Gastroesophageal sphincter (tissue), 4 donors: ENCODE results near the gene PGGT1B. TPM values are rescaled to one million over a fixed set of nuclear protein-coding genes. Genes with fewer than 3 reads are reported as not detected.
A peak's percentile ranks its signal among the peaks of the same experiment; 100 is the strongest.

ENCODE experiments used
- ATAC-seq: fragments of 150-250 bp; one replicate; pipeline ENCODE4 v1.9.1; 2016; ENCODE audit warnings: mild to moderate bottlenecking, moderate library complexity
- H3K27ac ChIP-seq, 4 donors: fragments of 200-600 bp; sonication (generic) in 3 of 4; 1 replicate in 3 of 4; 2 replicates in 1 of 4; pipeline ENCODE4 v1.5.1; 2016 to 2019
- H3K27me3 ChIP-seq: fragments of 200-600 bp; sonication (generic); one replicate; pipeline ENCODE4 v1.5.1; 2019
- H3K36me3 ChIP-seq, 2 donors: fragments of 200-600 bp; sonication (generic); one replicate each; pipeline ENCODE4 v1.5.1; 2019; ENCODE audit warnings: control low read depth in 1 of 2
- H3K4me1 ChIP-seq, 3 donors: fragments of 200-600 bp; sonication (generic); 1 replicate in 2 of 3; 2 replicates in 1 of 3; pipeline ENCODE4 v1.5.1; 2016 to 2019; ENCODE audit warnings: control low read depth in 2 of 3
- H3K4me3 ChIP-seq, 2 donors: fragments of 200-600 bp; sonication (generic); one replicate each; pipeline ENCODE4 v1.5.1; 2019; ENCODE audit warnings: mild to moderate bottlenecking in 1 of 2, moderate library complexity in 1 of 2
- H3K9me3 ChIP-seq, 3 donors: fragments of 200-600 bp; sonication (generic); one replicate each; pipeline ENCODE4 v1.5.1; 2017 to 2019; ENCODE audit warnings: control low read depth in 2 of 3
- CTCF ChIP-seq, 4 experiments: fragments of 200-600 bp in 2 of 4; fragments of 450-650 bp in 2 of 4; sonication (generic) in 1 of 4; IDR thresholded peaks; one replicate each; pipeline ENCODE4 v1.5.1; 2017 to 2019; ENCODE audit warnings: antibody characterized with exemption in 4 of 4, mild to moderate bottlenecking in 2 of 4, moderate library complexity in 2 of 4
- EP300 ChIP-seq: sonication (generic); formaldehyde crosslinking; IDR thresholded peaks from one replicate; pipeline ENCODE4 v1.6.1; 2017; ENCODE audit warnings: antibody characterized with exemption, mild to moderate bottlenecking
- POLR2A ChIP-seq, 2 donors: fragments of 450-650 bp; IDR thresholded peaks; one replicate each; pipeline ENCODE4 v1.6.1; 2017; ENCODE audit warnings: antibody characterized with exemption in 2 of 2, mild to moderate bottlenecking in 2 of 2, moderate library complexity in 1 of 2
- POLR2AphosphoS5 ChIP-seq: sonication (generic); formaldehyde crosslinking; IDR thresholded peaks from one replicate; pipeline ENCODE4 v1.6.1; 2017; ENCODE audit warnings: antibody characterized with exemption
- WGBS, 2 donors: methylation state at CpG; one replicate each; pipeline ENCODE4 v1.1.5; 2018; ENCODE audit warnings: low coverage in 1 of 2; 5-methylcytosine and 5-hydroxymethylcytosine counted together
- total RNA-seq, 4 donors: library from RNA; depleted of rRNA; stranded (reverse); fragments of >200 nt; gene quantifications; one replicate each; pipeline ENCODE4 v1.1.0, GENCODE V29; 2016

The PGGT1B gene
- total RNA-seq, 4 donors from 2014 or later = 9.9 to 14.9 (median 11.6) TPM

DNA sequence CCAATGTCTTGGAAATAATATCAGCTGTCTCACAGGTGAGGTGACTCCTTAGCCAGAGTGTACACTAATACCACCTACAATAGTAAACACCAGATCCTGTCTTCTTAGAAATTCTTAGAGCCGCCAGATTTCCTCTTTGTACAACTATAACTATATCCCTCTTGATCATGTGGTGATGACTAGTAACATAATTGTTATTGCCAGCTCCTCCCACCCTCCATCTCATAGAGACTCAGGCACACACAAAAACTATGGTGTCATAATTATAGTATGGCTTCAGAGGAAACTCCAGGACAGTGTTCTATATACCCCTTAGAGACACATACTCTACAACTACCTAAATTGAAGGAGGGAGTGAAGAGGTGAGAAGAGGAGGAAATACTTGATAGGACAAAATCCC is 33.1 kb downstream of the PGGT1B start:
- no peaks in the 10 kb centered on the region for H3K27me3 ChIP-seq
- 100% methylated on average over 1 of the region's 1 CpG for WGBS, 2 donors
- TF ChIP-seq EP300 (no peak), POLR2A (IDR thresholded peaks at IDR 0.05) (no peak), POLR2AphosphoS5 (no peak), CTCF (IDR thresholded peaks at IDR 0.05) (no peak)
- no peak overlapping the region for H3K4me3 ChIP-seq
- peaks cover 0 to 12% (median 0%) of the 10 kb centered on the region in 3 donors for H3K4me1 ChIP-seq
- no peak overlapping the region for H3K27ac ChIP-seq
- no peaks in the 10 kb centered on the region for H3K9me3 ChIP-seq
- H3K36me3 ChIP-seq = peaks cover 0 to 63% of the 10 kb centered on the region in 2 donors
- no peak for ATAC-seq

DNA sequence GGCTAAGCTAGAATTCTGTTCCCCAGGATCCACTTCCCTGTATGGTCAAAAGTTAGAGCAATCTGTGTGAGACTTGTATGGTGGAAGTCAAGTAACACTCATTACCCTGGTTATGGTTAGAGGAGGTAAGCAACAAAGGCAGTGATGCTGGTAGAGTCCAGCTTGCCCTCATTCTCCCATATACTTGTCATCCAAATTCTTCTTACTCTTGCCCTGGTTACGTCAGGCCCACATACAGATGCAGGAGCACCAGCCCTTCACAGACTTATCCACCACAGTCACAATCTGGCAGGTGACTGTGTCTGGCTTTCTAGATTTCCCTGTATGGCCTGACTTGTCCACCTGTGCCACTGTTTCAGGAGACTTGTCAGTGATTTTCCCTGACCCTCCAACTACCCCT is 35.4 kb downstream of the PGGT1B start:
- peaks cover 0 to 72% of the 10 kb centered on the region in 2 donors for H3K36me3 ChIP-seq
- H3K27ac ChIP-seq = no peak overlapping the region
- H3K27me3 ChIP-seq = no peaks in the 10 kb centered on the region
- WGBS, 2 donors = 89% methylated on average over 1 of the region's 1 CpG; no CpG with 5 or more reads in 1 of the 2 donors
- no peak for ATAC-seq
- H3K9me3 ChIP-seq = no peaks in the 10 kb centered on the region
- H3K4me1 ChIP-seq = peaks cover 0 to 9% (median 0%) of the 10 kb centered on the region in 3 donors
- TF ChIP-seq POLR2AphosphoS5 (no peak), POLR2A (IDR thresholded peaks at IDR 0.05) (no peak), CTCF (IDR thresholded peaks at IDR 0.05) (no peak), EP300 (no peak)
- no peak overlapping the region for H3K4me3 ChIP-seq

GRCh38 chr5:115214541-115214940 is 48.1 kb downstream of the PGGT1B start:
- 20 to 36% methylated on average over 1 of the region's 1 CpG for WGBS, 2 donors
- Histone ChIP-seq H3K4me1 (peaks cover 0 to 20% (median 0%) of the 10 kb centered on the region in 3 donors), H3K36me3 (peaks cover 0 to 42% of the 10 kb centered on the region in 2 donors), H3K27ac (no peak overlapping the region), H3K9me3 (no peaks in the 10 kb centered on the region), H3K4me3 (no peak overlapping the region), H3K27me3 (no peaks in the 10 kb centered on the region)
- ATAC-seq = no peak
- TF ChIP-seq POLR2AphosphoS5 = no peak
- TF ChIP-seq EP300 = no peak
- TF ChIP-seq CTCF (IDR thresholded peaks at IDR 0.05) = no peak
- TF ChIP-seq POLR2A (IDR thresholded peaks at IDR 0.05) = no peak

- Histone ChIP-seq H3K4me1 (peaks cover 0 to 3% (median 0%) of the 10 kb centered on the region in 3 donors), H3K4me3 (no peak overlapping the region), H3K27me3 (no peaks in the 10 kb centered on the region), H3K9me3 (no peaks in the 10 kb centered on the region), H3K36me3 (peaks cover 0 to 16% of the 10 kb centered on the region in 2 donors), H3K27ac (no peak overlapping the region)
- 61 to 67% methylated on average over 3 of the region's 3 CpGs for WGBS, 2 donors
- TF ChIP-seq CTCF (IDR thresholded peaks at IDR 0.05) (no peak), EP300 (no peak), POLR2A (IDR thresholded peaks at IDR 0.05) (no peak), POLR2AphosphoS5 (no peak)
- peak; percentile 61 for ATAC-seq
These were observed 53.4 kb downstream of the PGGT1B start for GRCh38 chr5:115209279-115209678.

DNA sequence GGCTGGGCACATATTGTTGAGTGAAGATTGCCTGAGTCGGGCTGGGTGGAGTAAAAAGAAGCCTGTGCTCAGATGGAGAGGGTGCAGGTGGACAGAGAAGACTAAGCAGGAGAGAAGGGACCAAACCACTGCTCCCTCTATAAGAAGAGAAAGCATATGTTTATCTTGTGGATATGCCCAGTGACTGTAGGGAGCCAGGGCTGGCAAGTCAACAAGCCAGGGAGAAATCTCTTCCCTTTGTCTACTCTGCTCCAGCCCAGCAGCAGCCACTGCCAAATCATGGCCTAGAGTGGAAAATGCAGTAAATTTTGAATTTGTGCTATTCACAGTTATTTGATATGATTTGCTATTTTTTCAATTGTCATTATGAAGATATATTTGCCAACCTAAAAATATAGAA is 59.7 kb downstream of the PGGT1B start:
- Histone ChIP-seq H3K4me3 (no peak overlapping the region), H3K9me3 (no peaks in the 10 kb centered on the region), H3K4me1 (no peaks in the 10 kb centered on the region), H3K36me3 (peaks cover 0 to 5% of the 10 kb centered on the region in 2 donors), H3K27me3 (no peaks in the 10 kb centered on the region), H3K27ac (no peak overlapping the region)
- WGBS, 2 donors = 89 to 100% methylated on average over 1 of the region's 1 CpG
- ATAC-seq = no peak
- no peak for TF ChIP-seq CTCF (IDR thresholded peaks at IDR 0.05)
- TF ChIP-seq POLR2AphosphoS5 = no peak
- no peak for TF ChIP-seq EP300
- TF ChIP-seq POLR2A (IDR thresholded peaks at IDR 0.05) = no peak
